IPS-18c (cell line): ENCODE measurements around the gene RUVBL1.
"Not testable (repeated sequence)": the region's sequence is repeated elsewhere in the genome, so short reads cannot be mapped to it uniquely, and the experiment has no call there.

Experiments used
- H3K4me3 ChIP-seq: 2 replicates; pipeline ENCODE4 v1.7.0; 2013; ENCODE audit warnings: low read depth, mild to moderate bottlenecking, low read length, moderate library complexity; ENCODE audit not compliant: insufficient read depth
- H3K9me3 ChIP-seq: one replicate; pipeline ENCODE4 v1.6.1; 2013; ENCODE audit warnings: mild to moderate bottlenecking, low read length, moderate library complexity; ENCODE audit not compliant: control insufficient read depth, insufficient read depth

Gene RUVBL1

DNA sequence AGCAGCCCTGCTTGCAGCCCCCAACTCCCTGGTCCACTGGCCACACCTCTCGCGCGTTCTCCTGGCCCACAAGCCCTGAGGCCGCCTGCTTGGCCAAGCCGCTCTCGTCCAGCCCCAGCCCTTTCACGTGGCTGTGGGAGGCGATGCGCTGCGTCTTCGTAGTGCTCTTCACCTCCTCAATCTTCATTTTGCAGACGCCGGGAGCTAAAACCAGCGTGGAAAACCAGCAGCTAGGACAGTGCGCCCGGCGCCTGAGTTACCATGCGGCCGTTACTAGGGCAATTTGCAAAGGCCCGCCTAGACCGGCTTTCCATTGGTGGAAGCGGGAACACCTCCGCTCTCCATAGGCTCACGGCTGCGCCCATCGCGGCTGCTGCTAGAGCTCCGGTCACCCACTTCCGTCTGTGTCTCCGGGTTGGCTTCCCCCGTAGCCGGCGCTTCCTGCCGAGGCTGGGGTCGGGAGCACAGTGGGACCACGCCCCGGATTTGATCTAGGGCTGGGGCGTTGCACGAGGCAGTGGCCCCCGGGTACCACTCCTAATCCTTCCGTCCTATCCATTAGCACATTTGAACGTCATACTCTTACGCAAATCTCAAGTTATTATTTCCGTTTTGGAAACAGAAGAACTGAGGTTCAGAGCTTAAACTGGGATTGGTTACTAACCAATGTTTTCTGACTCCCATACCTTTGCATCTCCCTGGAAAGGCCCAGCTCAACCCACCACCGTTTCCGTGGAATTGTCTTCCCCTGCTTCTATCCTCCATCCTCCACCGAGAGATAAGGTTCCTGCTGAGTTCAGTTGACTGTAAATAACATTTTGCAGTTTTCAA, at the start of gene RUVBL1:
Gene RUVBL1 (minus strand): TSS at position 275 of the 831 bp plus-strand sequence. CDS start 88 bp downstream, at position 187.
- peak within 1 kb of the TSS; percentile 100 for H3K4me3 ChIP-seq
- H3K9me3 ChIP-seq = no peaks in the 10 kb centered on the region

DNA sequence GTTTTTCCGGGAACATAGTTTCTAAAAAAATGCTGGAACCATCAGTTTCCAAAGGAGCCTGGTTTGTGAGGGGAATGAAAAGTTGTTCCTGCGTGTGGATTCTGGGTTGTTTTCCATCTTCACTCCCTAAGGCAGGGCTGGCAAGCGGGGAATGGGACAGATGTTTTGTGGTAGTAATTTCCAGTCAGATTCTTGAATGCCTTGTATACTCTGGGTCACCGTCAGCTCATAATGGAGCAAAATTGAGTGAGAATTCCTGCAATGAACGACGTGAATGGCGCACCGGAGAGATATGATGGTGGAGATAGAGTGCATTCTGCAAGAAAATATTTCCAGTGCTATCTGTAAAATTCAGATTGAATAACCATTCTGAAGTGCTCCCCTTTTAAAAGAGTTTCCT, 49.6 kb upstream of the RUVBL1 start:
- Histone ChIP-seq H3K4me3 (no peak overlapping the region), H3K9me3 (no peaks in the 10 kb centered on the region)

GRCh38 chr3:128170866-128171516, 47.4 kb upstream of the RUVBL1 start:
- H3K4me3 ChIP-seq = no peak overlapping the region
- H3K9me3 ChIP-seq = no peaks in the 10 kb centered on the region

DNA sequence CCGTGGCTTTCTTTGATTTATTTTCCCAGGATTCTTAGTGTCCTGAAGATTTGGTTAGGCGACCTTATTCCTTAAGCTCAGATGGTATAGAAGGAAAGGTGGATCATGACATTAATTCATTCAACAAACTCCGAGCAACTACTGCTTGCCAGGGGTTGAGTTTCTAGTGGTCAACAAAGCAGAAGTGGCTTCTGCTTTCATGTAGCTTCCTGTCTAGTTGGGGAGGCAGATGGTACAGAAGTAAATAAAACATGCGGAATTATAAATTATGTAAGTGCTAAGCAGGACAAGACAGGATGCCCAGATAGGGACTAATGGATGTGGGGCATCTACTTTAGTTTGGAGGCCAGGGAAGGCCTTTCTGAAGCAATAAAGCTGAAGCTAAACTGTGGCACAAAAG, 45.2 kb upstream of the RUVBL1 start:
- no peaks in the 10 kb centered on the region for H3K9me3 ChIP-seq

DNA sequence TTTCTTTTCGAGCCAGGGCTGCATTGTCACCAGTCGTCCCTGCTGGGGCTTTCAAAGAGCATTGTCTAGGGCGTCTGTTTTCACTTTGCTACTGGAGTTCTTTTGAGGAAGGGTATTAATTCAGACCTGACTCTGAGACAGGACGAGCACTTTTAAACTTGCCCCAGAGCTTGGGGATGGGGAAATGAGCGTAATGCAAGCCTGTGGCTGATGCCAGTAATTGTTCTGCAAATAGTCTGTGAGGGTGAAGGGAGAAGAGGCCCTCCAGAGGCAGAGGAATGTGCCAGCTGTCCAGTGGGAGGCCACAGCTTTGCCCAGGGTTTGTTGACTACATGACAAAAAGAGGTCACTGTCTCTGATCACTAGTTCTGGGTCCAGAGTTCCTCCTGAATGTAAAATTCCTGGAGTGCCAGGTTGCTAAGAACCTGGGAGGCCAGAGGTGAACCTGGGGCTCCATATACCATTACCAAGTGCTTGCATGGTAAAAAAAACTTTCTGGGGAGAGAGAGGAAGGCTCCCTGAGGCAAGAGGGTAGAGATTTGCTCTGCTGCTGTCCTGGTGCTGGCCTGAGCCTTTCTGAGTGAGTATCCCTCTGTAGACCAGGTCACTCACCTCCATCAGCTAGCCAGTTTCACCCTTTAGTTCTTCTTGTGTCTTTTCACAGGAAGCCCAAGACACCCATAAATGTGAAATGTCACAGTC, 44.5 kb upstream of the RUVBL1 start:
- Histone ChIP-seq H3K9me3 (no peaks in the 10 kb centered on the region), H3K4me3 (no peak overlapping the region)

More for the DNA sequence above, 45.2 kb upstream of the RUVBL1 start:
- H3K4me3 ChIP-seq = no peak overlapping the region

- no peaks in the 10 kb centered on the region for H3K9me3 ChIP-seq
- no peak overlapping the region for H3K4me3 ChIP-seq
Measured at GRCh38 chr3:128167646-128167972, 44.0 kb upstream of the RUVBL1 start.

DNA sequence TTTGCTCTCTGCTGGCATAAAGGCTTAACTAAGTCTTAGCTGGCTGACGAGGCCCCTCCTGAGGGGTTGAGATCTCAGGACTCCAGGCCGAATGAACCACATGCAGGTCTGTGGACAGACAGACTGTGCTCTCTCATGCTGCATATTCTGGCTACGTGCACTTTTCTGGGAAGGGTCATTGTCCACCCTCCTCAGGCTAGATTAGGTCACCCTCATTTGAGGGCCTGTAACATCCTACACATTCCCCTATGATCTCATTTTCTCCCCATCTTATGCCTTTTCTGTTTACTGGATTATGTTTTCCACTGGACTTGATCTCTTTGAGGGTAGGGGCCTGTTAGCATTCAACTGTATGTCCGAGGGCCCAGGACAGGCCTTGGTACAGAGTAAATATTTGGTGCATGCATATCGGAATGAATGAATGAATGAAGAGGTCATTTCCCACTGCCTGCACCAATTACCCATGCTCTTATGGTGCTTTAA, 43.4 kb upstream of the RUVBL1 start:
- Histone ChIP-seq H3K9me3 (no peaks in the 10 kb centered on the region), H3K4me3 (no peak overlapping the region)

GRCh38 chr3:128163432-128163831, 39.8 kb upstream of the RUVBL1 start:
- Histone ChIP-seq H3K4me3 (no peak overlapping the region), H3K9me3 (no peaks in the 10 kb centered on the region)

- Histone ChIP-seq H3K4me3 (no peak overlapping the region), H3K9me3 (no peaks in the 10 kb centered on the region)
Measured at GRCh38 chr3:128160661-128161060, 37.0 kb upstream of the RUVBL1 start.

DNA sequence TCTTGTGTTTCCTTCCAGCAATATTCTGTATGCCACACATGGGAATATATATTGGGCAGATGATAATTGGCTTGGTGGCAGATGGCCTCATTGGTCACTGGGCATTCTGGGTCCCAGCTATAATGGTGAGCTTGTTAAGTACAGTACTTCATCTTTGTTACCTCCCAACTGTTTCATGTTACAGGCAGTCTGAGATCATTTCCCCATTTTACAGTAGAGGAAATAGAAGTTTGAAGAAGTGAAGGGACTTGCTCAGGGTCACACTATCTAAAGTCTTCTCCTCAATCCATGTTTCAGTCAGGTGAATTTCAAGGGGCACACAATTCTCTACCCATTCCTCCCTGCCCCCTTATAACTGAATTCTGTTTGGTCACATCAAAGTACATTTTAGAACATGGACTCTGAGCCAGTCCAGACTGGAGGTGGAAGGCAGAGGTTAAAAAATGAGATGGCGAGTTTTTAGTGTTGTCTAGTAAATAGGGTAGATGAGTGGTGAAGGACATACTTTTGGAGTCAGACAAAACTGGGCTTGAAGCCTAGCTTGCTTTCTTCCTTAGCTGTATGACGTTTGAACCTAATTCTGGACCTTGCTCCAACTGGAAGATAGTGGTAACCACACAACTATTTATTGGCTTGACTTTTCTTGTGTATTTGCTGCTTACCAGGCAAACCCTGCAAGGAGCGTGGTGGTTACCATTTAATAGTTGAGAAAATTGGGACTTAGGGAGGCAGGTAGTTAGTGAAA, 32.2 kb upstream of the RUVBL1 start:
- H3K9me3 ChIP-seq = no peaks in the 10 kb centered on the region
- no peak overlapping the region for H3K4me3 ChIP-seq

DNA sequence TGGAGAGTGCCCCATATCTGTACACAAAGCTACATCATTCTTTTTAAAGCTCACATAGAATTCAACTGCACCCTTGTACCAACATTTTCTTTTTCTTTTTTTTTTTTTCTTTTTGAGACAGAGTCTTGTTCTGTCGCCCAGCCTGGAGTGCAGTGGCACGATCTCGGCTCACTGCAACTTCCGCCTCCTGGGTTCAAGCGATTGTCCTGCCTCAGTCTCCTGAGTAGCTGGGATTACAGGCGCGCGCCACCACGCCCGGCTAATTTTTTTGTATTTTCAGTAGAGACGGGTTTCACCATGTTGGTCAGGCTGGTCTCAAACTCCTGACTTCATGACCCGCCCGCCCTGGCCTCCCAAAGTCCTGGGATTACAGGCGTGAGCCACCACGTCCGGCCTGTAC, 30.7 kb upstream of the RUVBL1 start:
- H3K4me3 ChIP-seq = peak overlapping the region; percentile 92; the same call in 1 of the 2 replicates
- not testable (repeated sequence) for H3K9me3 ChIP-seq

DNA sequence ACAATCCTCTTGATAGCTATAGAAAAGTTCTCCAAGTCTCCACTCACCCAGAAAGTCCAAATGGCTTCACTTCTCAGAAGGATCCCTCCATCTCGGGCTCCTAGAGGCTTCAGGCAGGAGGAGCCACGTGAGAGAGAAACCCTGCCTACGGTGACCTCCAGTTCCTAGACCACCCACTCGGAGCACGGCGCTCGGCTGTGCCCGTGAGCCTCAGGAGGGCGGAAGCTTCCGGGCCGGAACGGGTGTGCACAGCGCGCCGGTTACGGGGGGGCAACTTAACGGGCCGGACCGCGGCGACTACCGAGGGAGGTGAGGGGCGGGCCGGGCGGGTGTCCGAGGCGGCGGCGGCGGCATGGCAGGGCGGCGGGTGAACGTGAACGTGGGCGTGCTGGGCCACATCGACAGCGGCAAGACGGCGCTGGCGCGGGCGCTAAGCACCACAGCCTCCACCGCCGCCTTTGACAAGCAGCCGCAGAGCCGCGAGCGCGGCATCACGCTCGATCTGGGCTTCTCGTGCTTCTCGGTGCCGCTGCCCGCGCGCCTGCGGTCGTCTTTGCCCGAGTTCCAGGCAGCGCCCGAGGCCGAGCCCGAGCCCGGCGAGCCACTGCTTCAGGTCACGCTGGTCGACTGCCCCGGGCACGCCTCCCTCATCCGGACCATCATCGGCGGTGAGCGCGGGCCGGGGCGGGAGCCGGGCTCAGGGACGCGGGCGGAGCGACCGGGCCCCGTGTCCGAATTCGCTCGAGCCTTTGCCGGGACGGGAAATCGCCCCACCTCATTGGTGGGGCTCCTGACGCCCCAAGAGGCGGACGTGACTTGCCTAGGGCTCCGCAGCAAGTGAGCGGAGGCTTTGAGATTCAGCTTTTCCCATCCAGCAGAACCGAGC, 29.8 kb upstream of the RUVBL1 start, which contains the start of gene EEFSEC:
Gene EEFSEC (plus strand): TSS at position 326 of the 886 bp plus-strand sequence. CDS start 27 bp downstream, at position 353.
- no peaks in the 10 kb centered on the region for H3K9me3 ChIP-seq
- peak within 1 kb of the TSS; percentile 92 for H3K4me3 ChIP-seq

DNA sequence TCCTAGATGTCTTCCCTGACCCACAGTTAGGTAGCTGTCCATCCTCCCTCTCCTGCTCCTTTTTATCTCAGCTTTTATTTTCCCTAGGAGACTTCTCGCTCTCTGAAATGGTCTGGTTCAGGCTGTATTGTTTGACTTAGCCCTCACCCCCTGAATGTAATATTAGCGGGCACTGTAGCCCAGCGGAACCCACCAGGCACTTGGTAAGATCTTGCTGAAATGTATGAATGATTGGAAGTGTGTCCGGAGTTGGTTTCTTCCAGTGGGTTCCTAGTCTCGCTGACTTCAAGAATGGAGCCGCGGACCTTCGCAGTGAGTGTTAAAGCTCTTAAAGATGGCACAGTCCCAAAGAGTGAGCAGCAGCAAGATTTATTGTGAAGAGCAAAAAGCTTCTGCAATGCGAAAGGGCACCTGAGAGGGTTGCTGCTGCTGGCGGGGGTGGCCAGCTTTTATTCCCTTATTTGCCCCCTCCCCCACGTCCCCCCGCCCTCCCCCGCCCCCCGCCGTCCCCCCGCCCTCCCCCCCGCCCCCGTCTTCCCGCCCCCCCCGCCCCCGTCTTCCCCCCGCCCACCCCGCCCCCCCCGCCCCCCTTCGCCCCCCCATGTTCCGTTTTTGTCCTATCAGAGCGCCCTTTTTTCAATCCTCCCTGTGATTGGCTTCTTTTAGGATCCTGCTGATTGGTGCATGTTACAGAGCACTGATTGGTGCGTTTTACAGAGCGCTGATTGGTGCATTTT, 29.0 kb upstream of the RUVBL1 start:
- peak overlapping the region; percentile 92; the same call in 1 of the 2 replicates for H3K4me3 ChIP-seq
- no peaks in the 10 kb centered on the region for H3K9me3 ChIP-seq

DNA sequence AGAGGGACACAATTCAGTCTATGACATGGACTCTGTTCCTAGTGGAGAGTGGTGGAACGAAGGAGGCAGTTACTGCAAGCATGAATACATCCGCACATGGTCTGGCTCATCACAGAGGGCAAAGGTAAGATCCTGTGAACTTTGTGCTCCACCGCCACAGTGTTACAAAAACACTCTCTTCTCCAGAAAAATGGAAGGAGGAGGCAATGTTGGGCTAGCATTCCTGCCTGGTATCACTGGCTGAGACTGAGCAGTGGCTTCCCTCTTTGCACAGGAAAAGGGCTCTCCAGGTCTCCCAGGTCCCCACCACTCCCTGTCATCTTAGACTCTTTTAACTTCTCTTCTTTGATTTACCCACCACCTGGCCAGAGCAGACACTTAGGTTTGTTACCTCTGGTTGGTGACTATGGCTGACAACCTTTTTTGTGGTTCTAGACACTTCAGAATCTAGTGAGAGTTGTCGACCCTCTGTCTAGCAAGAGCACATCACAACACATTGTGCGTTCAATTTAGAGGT, 28.2 kb upstream of the RUVBL1 start:
- no peak overlapping the region for H3K4me3 ChIP-seq
- H3K9me3 ChIP-seq = no peaks in the 10 kb centered on the region

- no peaks in the 10 kb centered on the region for H3K9me3 ChIP-seq
- no peak overlapping the region for H3K4me3 ChIP-seq
Measured at GRCh38 chr3:128149650-128150049, 26.0 kb upstream of the RUVBL1 start.
